Measurements from ENCODE around the gene FAT1.

The FAT1 gene

DNA sequence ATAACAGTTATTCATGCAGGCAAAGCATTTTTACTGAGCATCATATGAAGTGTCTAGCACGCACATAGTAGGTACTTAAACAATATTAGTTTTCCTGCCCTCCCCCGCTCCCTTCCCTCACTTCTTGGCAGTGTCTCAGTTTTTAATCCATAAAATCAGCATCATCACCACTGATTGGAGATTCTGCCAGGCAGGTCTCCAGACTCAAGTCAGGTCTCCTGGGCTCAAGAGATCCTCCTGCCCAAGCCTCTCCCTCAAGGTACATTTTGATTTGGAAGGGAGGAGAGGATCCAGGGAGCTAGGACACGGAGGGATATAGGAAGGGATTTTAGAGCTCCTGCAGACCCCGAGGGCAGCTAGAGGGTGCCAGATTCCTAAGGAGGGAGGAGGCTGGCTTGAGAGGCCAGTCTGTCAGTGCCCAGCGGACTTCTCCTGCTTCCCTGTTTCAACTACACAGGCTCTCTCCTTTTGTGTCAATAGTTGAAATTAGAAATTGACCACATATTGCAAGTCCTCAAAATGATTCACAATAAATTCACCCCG lies 4.4 kb upstream of the FAT1 start:
- H3K9ac ChIP-seq (ENCODE audit: insufficient read length, low read depth), result peak overlapping the region; percentile 0
- peaks cover 3% of the 10 kb centered on the region for H3K4me1 ChIP-seq (ENCODE audit: insufficient read depth, insufficient read length)
- H3K4me3 ChIP-seq (ENCODE audit: insufficient read length, low read depth), result peak overlapping the region; percentile 67
- DNase-seq (ENCODE audit: low read depth, low spot score), result no peak
- H3K36me3 ChIP-seq (ENCODE audit: insufficient read depth, insufficient read length, low read length), result no peaks in the 10 kb centered on the region
- TF ChIP-seq YY1 (IDR thresholded peaks at IDR 0.05; ENCODE audit: insufficient read depth, insufficient read length) (no peak), ZNF274 (IDR thresholded peaks at IDR 0.05; ENCODE audit: low read depth, low read length) (no peak), SUZ12 (IDR thresholded peaks at IDR 0.05; ENCODE audit: extremely low read depth, insufficient read depth, insufficient read length) (no peak)
- H3K27me3 ChIP-seq (ENCODE audit: insufficient read depth, insufficient read length), result no peaks in the 10 kb centered on the region
- H3K9me3 ChIP-seq (ENCODE audit: insufficient read depth, low read length), result no peaks in the 10 kb centered on the region

DNA sequence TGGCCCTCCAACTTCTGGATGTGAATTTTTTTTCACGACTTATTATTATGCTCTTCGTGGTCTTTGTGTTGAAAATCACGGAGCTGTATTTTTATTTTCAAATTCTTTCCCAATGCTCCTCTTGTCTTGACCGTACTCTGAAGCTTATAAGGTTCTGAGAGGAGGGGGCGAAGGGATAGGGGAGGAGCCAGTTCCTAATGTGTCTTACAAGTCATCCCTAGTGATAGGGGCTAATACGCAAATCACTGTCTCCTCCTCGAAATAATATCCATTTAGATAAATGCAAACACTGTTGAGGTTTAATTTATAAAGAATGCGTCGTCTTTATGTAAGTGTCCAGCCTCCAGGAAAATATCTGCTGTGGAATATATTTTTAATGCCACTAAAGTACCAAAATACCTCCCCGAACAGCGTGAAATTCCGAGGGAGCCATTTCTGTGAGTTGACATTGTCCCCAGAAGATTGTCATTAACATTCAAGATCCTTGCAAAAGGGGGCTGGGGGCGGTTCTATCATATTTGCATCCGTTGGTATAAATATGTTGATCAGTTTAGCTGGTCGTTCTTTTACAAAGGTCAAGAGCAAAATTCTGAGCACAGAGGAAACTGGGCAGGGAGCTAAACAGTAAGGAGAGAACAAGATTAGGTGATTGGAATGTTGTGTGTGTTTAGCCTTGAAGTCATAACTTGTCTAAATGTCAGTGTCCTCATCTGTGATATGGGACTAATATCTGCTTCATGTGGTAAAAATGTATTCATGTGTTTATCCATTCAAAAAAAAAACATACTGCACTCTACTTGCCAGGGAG lies 3.7 kb upstream of the FAT1 start:
- H3K4me1 ChIP-seq (ENCODE audit: insufficient read depth, insufficient read length), result peaks cover 3% of the 10 kb centered on the region
- H3K36me3 ChIP-seq (ENCODE audit: insufficient read depth, insufficient read length, low read length), result no peaks in the 10 kb centered on the region
- no peaks in the 10 kb centered on the region for H3K27me3 ChIP-seq (ENCODE audit: insufficient read depth, insufficient read length)
- TF ChIP-seq YY1 (IDR thresholded peaks at IDR 0.05; ENCODE audit: insufficient read depth, insufficient read length), result no peak
- TF ChIP-seq SUZ12 (IDR thresholded peaks at IDR 0.05; ENCODE audit: extremely low read depth, insufficient read depth, insufficient read length), result no peak
- TF ChIP-seq ZNF274 (IDR thresholded peaks at IDR 0.05; ENCODE audit: low read depth, low read length), result no peak
- peak overlapping the region; percentile 95 for H3K9ac ChIP-seq (ENCODE audit: insufficient read length, low read depth)
- no peaks in the 10 kb centered on the region for H3K9me3 ChIP-seq (ENCODE audit: insufficient read depth, low read length)
- DNase-seq (ENCODE audit: low read depth, low spot score), result no peak
- peak overlapping the region; percentile 67 for H3K4me3 ChIP-seq (ENCODE audit: insufficient read length, low read depth)

DNA sequence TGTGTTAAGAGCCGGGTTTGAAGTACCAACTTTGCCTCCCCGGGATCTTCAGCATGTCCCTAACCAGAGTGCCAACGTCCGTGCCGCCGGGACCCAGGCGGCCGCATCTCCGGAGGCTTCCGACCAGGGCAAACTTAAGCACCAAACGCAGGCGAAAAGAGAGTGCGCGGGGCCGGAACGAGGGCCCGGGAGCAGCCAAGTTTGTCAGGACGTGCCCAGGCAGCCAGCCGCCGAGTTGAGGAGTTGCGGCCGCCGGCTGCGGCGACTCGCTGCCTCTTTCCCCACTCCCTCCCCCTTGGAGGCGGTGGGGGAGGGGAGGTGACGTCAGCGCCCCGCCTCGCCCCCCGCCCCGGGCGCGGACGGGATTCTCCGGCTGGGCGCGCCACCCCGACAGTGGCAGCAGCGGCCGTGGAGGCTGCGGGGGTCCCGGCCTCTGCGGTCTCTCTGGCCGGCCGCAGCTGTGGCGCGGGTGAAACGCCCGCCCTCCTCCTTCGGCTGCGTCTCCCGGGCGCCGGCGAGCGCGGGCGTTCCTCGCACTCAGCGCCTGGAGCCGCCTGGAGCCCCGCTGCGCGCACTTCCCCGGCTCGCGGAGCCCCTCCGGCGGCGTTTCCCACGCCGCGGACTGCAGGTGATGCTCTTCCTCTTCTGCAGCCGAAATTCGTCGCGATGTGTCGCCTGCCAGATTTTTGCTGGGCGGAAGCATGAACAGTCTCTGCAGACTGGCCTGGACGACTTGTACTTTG lies 2.9 kb upstream of the FAT1 start:
- Histone ChIP-seq H3K9ac (ENCODE audit: insufficient read length, low read depth) (peak overlapping the region; percentile 95), H3K36me3 (ENCODE audit: insufficient read depth, insufficient read length, low read length) (no peaks in the 10 kb centered on the region), H3K27me3 (ENCODE audit: insufficient read depth, insufficient read length) (no peaks in the 10 kb centered on the region), H3K9me3 (ENCODE audit: insufficient read depth, low read length) (no peaks in the 10 kb centered on the region), H3K4me3 (ENCODE audit: insufficient read length, low read depth) (peak overlapping the region; percentile 67), H3K4me1 (ENCODE audit: insufficient read depth, insufficient read length) (peaks cover 3% of the 10 kb centered on the region)
- no peak for DNase-seq (ENCODE audit: low read depth, low spot score)
- TF ChIP-seq ZNF274 (IDR thresholded peaks at IDR 0.05; ENCODE audit: low read depth, low read length), result no peak
- TF ChIP-seq SUZ12 (IDR thresholded peaks at IDR 0.05; ENCODE audit: extremely low read depth, insufficient read depth, insufficient read length), result no peak
- no peak for TF ChIP-seq YY1 (IDR thresholded peaks at IDR 0.05; ENCODE audit: insufficient read depth, insufficient read length)

GRCh38 chr4:186725469-186726425 lies 2.1 kb upstream of the FAT1 start:
- Histone ChIP-seq H3K27me3 (ENCODE audit: insufficient read depth, insufficient read length) (no peaks in the 10 kb centered on the region), H3K9ac (ENCODE audit: insufficient read length, low read depth) (peak overlapping the region; percentile 95), H3K4me3 (ENCODE audit: insufficient read length, low read depth) (peak overlapping the region; percentile 67), H3K36me3 (ENCODE audit: insufficient read depth, insufficient read length, low read length) (peaks cover 2% of the 10 kb centered on the region), H3K4me1 (ENCODE audit: insufficient read depth, insufficient read length) (no peaks in the 10 kb centered on the region), H3K9me3 (ENCODE audit: insufficient read depth, low read length) (peaks cover 8% of the 10 kb centered on the region)
- TF ChIP-seq YY1 (IDR thresholded peaks at IDR 0.05; ENCODE audit: insufficient read depth, insufficient read length) (no peak), ZNF274 (IDR thresholded peaks at IDR 0.05; ENCODE audit: low read depth, low read length) (no peak), SUZ12 (IDR thresholded peaks at IDR 0.05; ENCODE audit: extremely low read depth, insufficient read depth, insufficient read length) (no peak)
- DNase-seq (ENCODE audit: low read depth, low spot score), result no peak

GRCh38 chr4:186724864-186725468 lies 1.3 kb upstream of the FAT1 start:
- H3K27me3 ChIP-seq (ENCODE audit: insufficient read depth, insufficient read length), result no peaks in the 10 kb centered on the region
- H3K36me3 ChIP-seq (ENCODE audit: insufficient read depth, insufficient read length, low read length), result peaks cover 5% of the 10 kb centered on the region
- TF ChIP-seq YY1 (IDR thresholded peaks at IDR 0.05; ENCODE audit: insufficient read depth, insufficient read length) (no peak), ZNF274 (IDR thresholded peaks at IDR 0.05; ENCODE audit: low read depth, low read length) (no peak)
- H3K9me3 ChIP-seq (ENCODE audit: insufficient read depth, low read length), result peaks cover 16% of the 10 kb centered on the region
- no peak for DNase-seq (ENCODE audit: low read depth, low spot score)
- H3K4me3 ChIP-seq (ENCODE audit: insufficient read length, low read depth), result peak overlapping the region; percentile 67
- H3K9ac ChIP-seq (ENCODE audit: insufficient read length, low read depth), result peak overlapping the region; percentile 95
- no peaks in the 10 kb centered on the region for H3K4me1 ChIP-seq (ENCODE audit: insufficient read depth, insufficient read length)

DNA sequence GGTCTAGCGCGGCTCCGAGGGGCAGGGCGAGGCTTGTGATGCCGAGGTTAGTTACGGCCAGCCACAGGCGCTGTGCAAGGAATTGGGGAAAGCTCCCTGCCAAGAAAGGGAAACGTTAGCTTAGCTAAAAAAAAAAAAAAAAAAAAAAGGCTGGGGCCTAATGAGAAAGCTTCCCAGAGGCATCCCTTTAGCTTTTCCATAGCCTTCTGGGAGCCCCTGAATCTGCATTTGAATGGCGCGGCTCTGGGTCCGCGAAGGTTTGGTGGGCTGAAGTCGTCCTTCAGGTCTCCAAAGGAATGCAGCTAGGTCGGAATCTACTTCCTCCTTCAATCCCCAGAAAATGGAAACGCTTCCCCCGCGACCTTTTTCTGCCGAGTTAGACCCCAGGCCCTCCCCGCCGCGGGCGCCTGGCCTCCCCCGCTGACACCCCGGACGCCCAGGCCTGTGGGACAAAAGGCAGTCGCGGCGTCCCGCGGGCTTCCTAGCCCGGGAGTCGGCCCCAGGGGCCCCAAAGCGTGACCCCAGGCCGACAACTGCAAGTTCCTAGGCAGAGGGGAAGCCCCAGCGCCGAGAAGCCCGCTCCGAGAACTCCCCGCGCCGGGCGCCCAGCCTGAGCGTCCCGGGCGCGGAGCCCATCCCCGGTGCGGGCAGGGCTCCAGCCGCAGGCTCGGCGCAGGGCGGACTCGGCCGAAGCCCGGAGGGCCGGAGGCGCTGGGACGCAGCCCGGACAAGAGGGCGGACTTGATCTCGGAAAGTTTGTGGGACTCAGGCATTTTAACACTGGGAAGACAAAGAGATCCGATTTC lies 605 bp upstream of the FAT1 start:
- peak overlapping the region; percentile 67 for H3K4me3 ChIP-seq (ENCODE audit: insufficient read length, low read depth)
- peaks cover 5% of the 10 kb centered on the region for H3K36me3 ChIP-seq (ENCODE audit: insufficient read depth, insufficient read length, low read length)
- no peaks in the 10 kb centered on the region for H3K4me1 ChIP-seq (ENCODE audit: insufficient read depth, insufficient read length)
- TF ChIP-seq YY1 (IDR thresholded peaks at IDR 0.05; ENCODE audit: insufficient read depth, insufficient read length), result no peak
- TF ChIP-seq SUZ12 (IDR thresholded peaks at IDR 0.05; ENCODE audit: extremely low read depth, insufficient read depth, insufficient read length), result no peak
- no peak for TF ChIP-seq ZNF274 (IDR thresholded peaks at IDR 0.05; ENCODE audit: low read depth, low read length)
- no peaks in the 10 kb centered on the region for H3K27me3 ChIP-seq (ENCODE audit: insufficient read depth, insufficient read length)
- H3K9ac ChIP-seq (ENCODE audit: insufficient read length, low read depth), result peak overlapping the region; percentile 95
- peak; percentile 81 for DNase-seq (ENCODE audit: low read depth, low spot score)
- H3K9me3 ChIP-seq (ENCODE audit: insufficient read depth, low read length), result peaks cover 23% of the 10 kb centered on the region

Measured in NT2/D1 (cell line).